GM23338 (cell line): Measurements from ENCODE around the gene SCFD2. TPM values are rescaled to one million over a fixed set of nuclear protein-coding genes. Genes with fewer than 3 reads are reported as not detected.

ENCODE experiments used
- ATAC-seq: fragments of 200-7000 bp; cut with Tn5 transposase; 3 replicates; pipeline ENCODE4 v1.9.1; 2020
- DNase-seq: peaks from one replicate; pipeline ENCODE4 v3.0.0-alpha.2; 2015; ENCODE audit warnings: low spot score
- H2AFZ ChIP-seq: fragments of 200-600 bp; sonication (generic); 2 replicates; pipeline ENCODE4 v1.8.0; 2016; ENCODE audit warnings: antibody characterized with exemption, mild to moderate bottlenecking, moderate library complexity
- H3F3A ChIP-seq: fragments of 200-600 bp; sonication (generic); replicated peaks from 2 replicates; pipeline ENCODE4 v1.8.0; 2017; ENCODE audit warnings: antibody characterized with exemption, mixed run types, low read depth
- H3K27ac ChIP-seq: fragments of 200-600 bp; sonication (generic); 2 replicates; pipeline ENCODE4 v1.6.1; 2016; ENCODE audit warnings: low read depth
- H3K27me3 ChIP-seq: fragments of 200-600 bp; sonication (generic); 2 replicates; pipeline ENCODE4 v1.8.0; 2016; ENCODE audit warnings: mild to moderate bottlenecking, mixed run types, moderate library complexity; ENCODE audit not compliant: insufficient read depth
- H3K36me3 ChIP-seq: fragments of 200-600 bp; sonication (generic); 2 replicates; pipeline ENCODE4 v1.8.0; 2016; ENCODE audit warnings: mild to moderate bottlenecking; ENCODE audit not compliant: insufficient read depth
- H3K4me1 ChIP-seq: fragments of 200-600 bp; sonication (generic); 2 replicates; pipeline ENCODE4 v1.8.0; 2016; ENCODE audit warnings: mild to moderate bottlenecking, moderate library complexity; ENCODE audit not compliant: insufficient read depth
- H3K4me2 ChIP-seq: fragments of 200-600 bp; sonication (generic); 2 replicates; pipeline ENCODE4 v1.7.1; 2017; ENCODE audit warnings: mixed run types
- H3K4me3 ChIP-seq: fragments of 200-600 bp; sonication (generic); 2 replicates; pipeline ENCODE4 v1.6.1; 2016; ENCODE audit warnings: mixed run types
- H3K79me2 ChIP-seq: fragments of 200-600 bp; sonication (generic); replicated peaks from 2 replicates; pipeline ENCODE4 v1.8.0; 2017; ENCODE audit warnings: mild to moderate bottlenecking; ENCODE audit not compliant: insufficient read depth
- H3K9me2 ChIP-seq: fragments of 200-600 bp; sonication (generic); 2 replicates; pipeline ENCODE4 v1.8.0; 2017; ENCODE audit not compliant: insufficient read depth
- H4K20me1 ChIP-seq: fragments of 200-600 bp; sonication (generic); replicated peaks from 2 replicates; pipeline ENCODE4 v1.8.0; 2017; ENCODE audit warnings: mild to moderate bottlenecking; ENCODE audit not compliant: insufficient read depth
- H3K27ac Mint-ChIP-seq: 2 replicates; pipeline ENCODE4 v1.8.0; 2020; ENCODE audit warnings: inconsistent platforms, mild to moderate bottlenecking, moderate library complexity, mixed read lengths
- H3K27me3 Mint-ChIP-seq: 3 replicates; pipeline ENCODE4 v1.8.0; 2022; ENCODE audit warnings: low read depth, mild to moderate bottlenecking, moderate library complexity, mixed read lengths, inconsistent platforms; ENCODE audit not compliant: insufficient read depth, poor library complexity
- H3K36me3 Mint-ChIP-seq: 3 replicates; pipeline ENCODE4 v1.8.0; 2021; ENCODE audit warnings: low read depth, mild to moderate bottlenecking, inconsistent platforms, moderate library complexity, mixed read lengths
- H3K4me1 Mint-ChIP-seq: 3 replicates; pipeline ENCODE4 v1.8.0; 2020; ENCODE audit warnings: mild to moderate bottlenecking, inconsistent platforms, mixed read lengths
- H3K4me3 Mint-ChIP-seq: 3 replicates; pipeline ENCODE4 v1.8.0; 2021; ENCODE audit warnings: moderate library complexity, mild to moderate bottlenecking, inconsistent platforms, mixed read lengths
- H3K9me3 Mint-ChIP-seq: 3 replicates; pipeline ENCODE4 v1.8.0; 2020; ENCODE audit warnings: moderate library complexity, mild to moderate bottlenecking, inconsistent platforms, mixed read lengths
- CREB1 ChIP-seq: fragments of 250-450 bp; sonication (Bioruptor Pico); IDR thresholded peaks from 2 replicates; pipeline ENCODE4 v1.5.0; 2020; ENCODE audit warnings: low read depth, mild to moderate bottlenecking, moderate library complexity
- EZH2 ChIP-seq: fragments of 200-600 bp; sonication (generic); IDR thresholded peaks from one replicate; pipeline ENCODE4 v1.8.0; 2017; ENCODE audit warnings: antibody characterized with exemption, mild to moderate bottlenecking, low read depth; ENCODE audit not compliant: unreplicated experiment
- EZH2phosphoT487 ChIP-seq: fragments of 200-600 bp; sonication (generic); IDR thresholded peaks from one replicate; pipeline ENCODE4 v1.8.1; 2018; ENCODE audit warnings: antibody characterized with exemption; ENCODE audit not compliant: unreplicated experiment
- JUNB ChIP-seq: IDR thresholded peaks from one replicate; pipeline ENCODE4 v1.6.1; 2016; ENCODE audit warnings: antibody characterized with exemption; ENCODE audit not compliant: unreplicated experiment
- NANOG ChIP-seq: IDR thresholded peaks from 2 replicates; pipeline ENCODE4 v1.6.1; 2016; ENCODE audit warnings: antibody characterized with exemption, borderline replicate concordance
- POLR2AphosphoS5 ChIP-seq: IDR thresholded peaks from 2 replicates; pipeline ENCODE4 v1.6.1; 2016; ENCODE audit warnings: antibody characterized with exemption, low read depth
- STAT1 ChIP-seq: IDR thresholded peaks from one replicate; pipeline ENCODE4 v1.6.1; 2016; ENCODE audit warnings: antibody characterized with exemption; ENCODE audit not compliant: unreplicated experiment
- ZNF114 ChIP-seq: fragments of 250-450 bp; sonication (Bioruptor Pico); IDR thresholded peaks from 2 replicates; pipeline ENCODE4 v1.5.0; 2020; ENCODE audit warnings: mild to moderate bottlenecking, moderate library complexity
- ZNF331 ChIP-seq: fragments of 250-450 bp; sonication (Bioruptor Pico); IDR thresholded peaks from 2 replicates; pipeline ENCODE4 v1.5.0; 2020; ENCODE audit warnings: low read depth, mild to moderate bottlenecking, moderate library complexity
- polyA plus RNA-seq: library from polyadenylated mRNA; unstranded; fragments of >200 nt; fragmentation: Nextera tagmentation; extraction: Ambion mirVana; gene quantifications from 2 replicates; pipeline ENCODE4 v1.2.1, GENCODE V29; 2016
- total RNA-seq: library from RNA; depleted of rRNA; stranded (reverse); fragments of >200 nt; shearing (Covaris generic); gene quantifications from 2 replicates; pipeline ENCODE4 v1.2.3, GENCODE V29; 2014
- TF ChIP-seq, protein P1 (sequence below): fragments of 250-450 bp; sonication (Bioruptor Pico); IDR thresholded peaks from 2 replicates; pipeline ENCODE4 v1.5.0; 2020; ENCODE audit warnings: mild to moderate bottlenecking, moderate library complexity
- TF ChIP-seq, protein P2 (sequence below), 2 experiments: fragments of 200-600 bp in 1 of 2; sonication (generic) in 1 of 2; conservative IDR thresholded peaks; 2 replicates each; pipeline versions ENCODE4 v1.5.1 to v1.6.1; 2016 to 2017; ENCODE audit warnings: antibody characterized with exemption in 2 of 2, low read depth in 2 of 2, mild to moderate bottlenecking in 2 of 2, moderate library complexity in 1 of 2
- TF ChIP-seq, protein P3 (sequence below): IDR thresholded peaks from 2 replicates; pipeline ENCODE4 v1.6.1; 2016; ENCODE audit warnings: antibody characterized with exemption
- TF ChIP-seq, protein P4 (sequence below): IDR thresholded peaks from one replicate; pipeline ENCODE4 v1.6.1; 2018; ENCODE audit warnings: antibody characterized with exemption; ENCODE audit not compliant: unreplicated experiment

SCFD2 gene
- total and polyA plus RNA-seq, 2 experiments from 2014 or later: 5.7 to 17.5 TPM

GRCh38 chr4:52891743-52892142 is 474.1 kb downstream of the SCFD2 start:
- no peak overlapping the region for H3K27ac ChIP-seq
- Mint-ChIP-seq H3K36me3 (peaks cover 13% of the 10 kb centered on the region), H3K4me3 (no peak overlapping the region), H3K27ac (no peak overlapping the region), H3K4me1 (no peaks in the 10 kb centered on the region; the same call in 2 of the 3 replicates), H3K9me3 (peaks cover 10% of the 10 kb centered on the region), H3K27me3 (peaks cover 5% of the 10 kb centered on the region)
- no peak overlapping the region for H3K4me3 ChIP-seq
- H3K36me3 ChIP-seq: no peaks in the 10 kb centered on the region
- no peak overlapping the region for H3K4me2 ChIP-seq
- H2AFZ ChIP-seq: no peak overlapping the region
- H4K20me1 ChIP-seq: no peaks in the 10 kb centered on the region
- H3K9me2 ChIP-seq: peaks cover 22% of the 10 kb centered on the region
- no peaks in the 10 kb centered on the region for H3F3A ChIP-seq
- no peaks in the 10 kb centered on the region for H3K79me2 ChIP-seq
- TF ChIP-seq JUNB (no peak), ZNF331 (CRISPR knock-in tag) (no peak), EZH2phosphoT487 (no peak), POLR2AphosphoS5 (no peak), NANOG (no peak), CREB1 (CRISPR knock-in tag) (no peak), STAT1 (no peak), ZNF114 (CRISPR knock-in tag) (no peak), EZH2 (no peak)
- TF ChIP-seq, protein P1, sequence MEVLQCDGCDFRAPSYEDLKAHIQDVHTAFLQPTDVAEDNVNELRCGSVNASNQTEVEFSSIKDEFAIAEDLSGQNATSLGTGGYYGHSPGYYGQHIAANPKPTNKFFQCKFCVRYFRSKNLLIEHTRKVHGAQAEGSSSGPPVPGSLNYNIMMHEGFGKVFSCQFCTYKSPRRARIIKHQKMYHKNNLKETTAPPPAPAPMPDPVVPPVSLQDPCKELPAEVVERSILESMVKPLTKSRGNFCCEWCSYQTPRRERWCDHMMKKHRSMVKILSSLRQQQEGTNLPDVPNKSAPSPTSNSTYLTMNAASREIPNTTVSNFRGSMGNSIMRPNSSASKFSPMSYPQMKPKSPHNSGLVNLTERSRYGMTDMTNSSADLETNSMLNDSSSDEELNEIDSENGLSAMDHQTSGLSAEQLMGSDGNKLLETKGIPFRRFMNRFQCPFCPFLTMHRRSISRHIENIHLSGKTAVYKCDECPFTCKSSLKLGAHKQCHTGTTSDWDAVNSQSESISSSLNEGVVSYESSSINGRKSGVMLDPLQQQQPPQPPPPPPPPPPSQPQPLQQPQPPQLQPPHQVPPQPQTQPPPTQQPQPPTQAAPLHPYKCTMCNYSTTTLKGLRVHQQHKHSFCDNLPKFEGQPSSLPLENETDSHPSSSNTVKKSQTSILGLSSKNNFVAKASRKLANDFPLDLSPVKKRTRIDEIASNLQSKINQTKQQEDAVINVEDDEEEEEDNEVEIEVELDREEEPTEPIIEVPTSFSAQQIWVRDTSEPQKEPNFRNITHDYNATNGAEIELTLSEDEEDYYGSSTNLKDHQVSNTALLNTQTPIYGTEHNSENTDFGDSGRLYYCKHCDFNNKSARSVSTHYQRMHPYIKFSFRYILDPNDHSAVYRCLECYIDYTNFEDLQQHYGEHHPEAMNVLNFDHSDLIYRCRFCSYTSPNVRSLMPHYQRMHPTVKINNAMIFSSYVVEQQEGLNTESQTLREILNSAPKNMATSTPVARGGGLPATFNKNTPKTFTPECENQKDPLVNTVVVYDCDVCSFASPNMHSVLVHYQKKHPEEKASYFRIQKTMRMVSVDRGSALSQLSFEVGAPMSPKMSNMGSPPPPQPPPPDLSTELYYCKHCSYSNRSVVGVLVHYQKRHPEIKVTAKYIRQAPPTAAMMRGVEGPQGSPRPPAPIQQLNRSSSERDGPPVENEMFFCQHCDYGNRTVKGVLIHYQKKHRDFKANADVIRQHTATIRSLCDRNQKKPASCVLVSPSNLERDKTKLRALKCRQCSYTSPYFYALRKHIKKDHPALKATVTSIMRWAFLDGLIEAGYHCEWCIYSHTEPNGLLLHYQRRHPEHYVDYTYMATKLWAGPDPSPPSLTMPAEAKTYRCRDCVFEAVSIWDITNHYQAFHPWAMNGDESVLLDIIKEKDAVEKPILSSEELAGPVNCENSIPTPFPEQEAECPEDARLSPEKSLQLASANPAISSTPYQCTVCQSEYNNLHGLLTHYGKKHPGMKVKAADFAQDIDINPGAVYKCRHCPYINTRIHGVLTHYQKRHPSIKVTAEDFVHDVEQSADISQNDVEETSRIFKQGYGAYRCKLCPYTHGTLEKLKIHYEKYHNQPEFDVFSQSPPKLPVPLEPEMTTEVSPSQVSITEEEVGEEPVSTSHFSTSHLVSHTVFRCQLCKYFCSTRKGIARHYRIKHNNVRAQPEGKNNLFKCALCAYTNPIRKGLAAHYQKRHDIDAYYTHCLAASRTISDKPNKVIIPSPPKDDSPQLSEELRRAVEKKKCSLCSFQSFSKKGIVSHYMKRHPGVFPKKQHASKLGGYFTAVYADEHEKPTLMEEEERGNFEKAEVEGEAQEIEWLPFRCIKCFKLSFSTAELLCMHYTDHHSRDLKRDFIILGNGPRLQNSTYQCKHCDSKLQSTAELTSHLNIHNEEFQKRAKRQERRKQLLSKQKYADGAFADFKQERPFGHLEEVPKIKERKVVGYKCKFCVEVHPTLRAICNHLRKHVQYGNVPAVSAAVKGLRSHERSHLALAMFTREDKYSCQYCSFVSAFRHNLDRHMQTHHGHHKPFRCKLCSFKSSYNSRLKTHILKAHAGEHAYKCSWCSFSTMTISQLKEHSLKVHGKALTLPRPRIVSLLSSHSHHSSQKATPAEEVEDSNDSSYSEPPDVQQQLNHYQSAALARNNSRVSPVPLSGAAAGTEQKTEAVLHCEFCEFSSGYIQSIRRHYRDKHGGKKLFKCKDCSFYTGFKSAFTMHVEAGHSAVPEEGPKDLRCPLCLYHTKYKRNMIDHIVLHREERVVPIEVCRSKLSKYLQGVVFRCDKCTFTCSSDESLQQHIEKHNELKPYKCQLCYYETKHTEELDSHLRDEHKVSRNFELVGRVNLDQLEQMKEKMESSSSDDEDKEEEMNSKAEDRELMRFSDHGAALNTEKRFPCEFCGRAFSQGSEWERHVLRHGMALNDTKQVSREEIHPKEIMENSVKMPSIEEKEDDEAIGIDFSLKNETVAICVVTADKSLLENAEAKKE (CRISPR knock-in tag): no peak
- TF ChIP-seq, protein P2, sequence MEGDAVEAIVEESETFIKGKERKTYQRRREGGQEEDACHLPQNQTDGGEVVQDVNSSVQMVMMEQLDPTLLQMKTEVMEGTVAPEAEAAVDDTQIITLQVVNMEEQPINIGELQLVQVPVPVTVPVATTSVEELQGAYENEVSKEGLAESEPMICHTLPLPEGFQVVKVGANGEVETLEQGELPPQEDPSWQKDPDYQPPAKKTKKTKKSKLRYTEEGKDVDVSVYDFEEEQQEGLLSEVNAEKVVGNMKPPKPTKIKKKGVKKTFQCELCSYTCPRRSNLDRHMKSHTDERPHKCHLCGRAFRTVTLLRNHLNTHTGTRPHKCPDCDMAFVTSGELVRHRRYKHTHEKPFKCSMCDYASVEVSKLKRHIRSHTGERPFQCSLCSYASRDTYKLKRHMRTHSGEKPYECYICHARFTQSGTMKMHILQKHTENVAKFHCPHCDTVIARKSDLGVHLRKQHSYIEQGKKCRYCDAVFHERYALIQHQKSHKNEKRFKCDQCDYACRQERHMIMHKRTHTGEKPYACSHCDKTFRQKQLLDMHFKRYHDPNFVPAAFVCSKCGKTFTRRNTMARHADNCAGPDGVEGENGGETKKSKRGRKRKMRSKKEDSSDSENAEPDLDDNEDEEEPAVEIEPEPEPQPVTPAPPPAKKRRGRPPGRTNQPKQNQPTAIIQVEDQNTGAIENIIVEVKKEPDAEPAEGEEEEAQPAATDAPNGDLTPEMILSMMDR (conservative IDR thresholded peaks at IDR 0.05; ENCODE audit: low read depth in 2 of 2): no peak
- TF ChIP-seq, protein P3, sequence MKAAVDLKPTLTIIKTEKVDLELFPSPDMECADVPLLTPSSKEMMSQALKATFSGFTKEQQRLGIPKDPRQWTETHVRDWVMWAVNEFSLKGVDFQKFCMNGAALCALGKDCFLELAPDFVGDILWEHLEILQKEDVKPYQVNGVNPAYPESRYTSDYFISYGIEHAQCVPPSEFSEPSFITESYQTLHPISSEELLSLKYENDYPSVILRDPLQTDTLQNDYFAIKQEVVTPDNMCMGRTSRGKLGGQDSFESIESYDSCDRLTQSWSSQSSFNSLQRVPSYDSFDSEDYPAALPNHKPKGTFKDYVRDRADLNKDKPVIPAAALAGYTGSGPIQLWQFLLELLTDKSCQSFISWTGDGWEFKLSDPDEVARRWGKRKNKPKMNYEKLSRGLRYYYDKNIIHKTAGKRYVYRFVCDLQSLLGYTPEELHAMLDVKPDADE: no peak
- TF ChIP-seq, protein P4, sequence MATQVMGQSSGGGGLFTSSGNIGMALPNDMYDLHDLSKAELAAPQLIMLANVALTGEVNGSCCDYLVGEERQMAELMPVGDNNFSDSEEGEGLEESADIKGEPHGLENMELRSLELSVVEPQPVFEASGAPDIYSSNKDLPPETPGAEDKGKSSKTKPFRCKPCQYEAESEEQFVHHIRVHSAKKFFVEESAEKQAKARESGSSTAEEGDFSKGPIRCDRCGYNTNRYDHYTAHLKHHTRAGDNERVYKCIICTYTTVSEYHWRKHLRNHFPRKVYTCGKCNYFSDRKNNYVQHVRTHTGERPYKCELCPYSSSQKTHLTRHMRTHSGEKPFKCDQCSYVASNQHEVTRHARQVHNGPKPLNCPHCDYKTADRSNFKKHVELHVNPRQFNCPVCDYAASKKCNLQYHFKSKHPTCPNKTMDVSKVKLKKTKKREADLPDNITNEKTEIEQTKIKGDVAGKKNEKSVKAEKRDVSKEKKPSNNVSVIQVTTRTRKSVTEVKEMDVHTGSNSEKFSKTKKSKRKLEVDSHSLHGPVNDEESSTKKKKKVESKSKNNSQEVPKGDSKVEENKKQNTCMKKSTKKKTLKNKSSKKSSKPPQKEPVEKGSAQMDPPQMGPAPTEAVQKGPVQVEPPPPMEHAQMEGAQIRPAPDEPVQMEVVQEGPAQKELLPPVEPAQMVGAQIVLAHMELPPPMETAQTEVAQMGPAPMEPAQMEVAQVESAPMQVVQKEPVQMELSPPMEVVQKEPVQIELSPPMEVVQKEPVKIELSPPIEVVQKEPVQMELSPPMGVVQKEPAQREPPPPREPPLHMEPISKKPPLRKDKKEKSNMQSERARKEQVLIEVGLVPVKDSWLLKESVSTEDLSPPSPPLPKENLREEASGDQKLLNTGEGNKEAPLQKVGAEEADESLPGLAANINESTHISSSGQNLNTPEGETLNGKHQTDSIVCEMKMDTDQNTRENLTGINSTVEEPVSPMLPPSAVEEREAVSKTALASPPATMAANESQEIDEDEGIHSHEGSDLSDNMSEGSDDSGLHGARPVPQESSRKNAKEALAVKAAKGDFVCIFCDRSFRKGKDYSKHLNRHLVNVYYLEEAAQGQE: no peak
- no peak for DNase-seq
- ATAC-seq: no peak
- no peaks in the 10 kb centered on the region for H3K4me1 ChIP-seq
- no peaks in the 10 kb centered on the region for H3K27me3 ChIP-seq
